ENCODE results near the gene GHRL. TPM values are rescaled to one million over a fixed set of nuclear protein-coding genes. Genes with fewer than 3 reads are reported as not detected.

GHRL gene
- total and polyA plus RNA-seq, 2 of the 4 experiments (the other 2 are of a cell fraction) = 0.27 TPM; not detected in 1

- POLR2A ChIA-PET (ENCODE audit: unreplicated experiment) = no interaction called here
- Histone ChIP-seq H3K56ac (ENCODE audit: extremely low read depth, insufficient read depth, low read length) (no peak overlapping the region), H2AFZ (replicated peaks; ENCODE audit: low read length, poor library complexity) (no peak overlapping the region), H3K4me1 (ENCODE audit: control insufficient read depth, insufficient read depth, low read length) (no peaks in the 10 kb centered on the region), H2BK15ac (ENCODE audit: low read depth, low read length) (no peak overlapping the region), H3K14ac (replicated peaks; ENCODE audit: low read depth, low read length) (no peak overlapping the region), H3K18ac (ENCODE audit: low read depth, low read length) (no peak overlapping the region), H2BK120ac (ENCODE audit: low read depth, low read length) (no peak overlapping the region), H3K9me3 (ENCODE audit: control insufficient read depth, insufficient read depth, low read length) (no peaks in the 10 kb centered on the region), H2AK9ac (replicated peaks; ENCODE audit: low read depth, low read length, poor library complexity) (peak overlapping the region; percentile 9), H3K27me3 (ENCODE audit: control insufficient read depth, insufficient read depth, low read length) (no peaks in the 10 kb centered on the region), H4K8ac (ENCODE audit: low read depth in 2 of 2, low read length in 2 of 2) (no peak overlapping the region), H3K4me3 (ENCODE audit: insufficient read depth, low read depth, low read length) (no peak overlapping the region), H2BK20ac (ENCODE audit: low read depth, low read length) (no peak overlapping the region), H3K27ac (ENCODE audit: insufficient read depth, low read length) (no peak overlapping the region), H3K4ac (ENCODE audit: low read depth, low read length) (no peak overlapping the region), H3K4me2 (ENCODE audit: low read depth, low read length) (no peak overlapping the region), H2BK5ac (ENCODE audit: low read depth, low read length, poor library complexity, severe bottlenecking) (no peak overlapping the region), H4K91ac (ENCODE audit: insufficient read depth, low read depth, low read length) (no peak overlapping the region), H3K9me1 (ENCODE audit: insufficient read depth, low read length) (peaks cover 3% of the 10 kb centered on the region; the same call in 1 of the 2 replicates), H4K5ac (ENCODE audit: low read depth, low read length) (no peak overlapping the region), H3K36me3 (ENCODE audit: control insufficient read depth, insufficient read depth, low read length) (peaks cover 28% of the 10 kb centered on the region), H3K9ac (ENCODE audit: low read depth, low read length) (no peak overlapping the region), H2AK5ac (ENCODE audit: low read depth, low read length) (no peak overlapping the region), H4K20me1 (ENCODE audit: insufficient read depth, low read length) (no peaks in the 10 kb centered on the region), H3K23ac (ENCODE audit: low read depth, low read length) (no peak overlapping the region), H3K79me1 (ENCODE audit: low read depth in 1 of 2, low read length in 2 of 2) (no peaks in the 10 kb centered on the region; a peak in 1 of 4 replicates)
- intact Hi-C loops (cut with micrococcal nuclease) = loop anchor here (10.0 kb wide), 1 partner anchor 444 kb away; the partner anchor contains the start of gene RPUSD3
- in situ Hi-C loops (cut with MboI; ENCODE audit: low sequenced_read_pairs) = no loop called here
- TF ChIP-seq ELK1 (IDR thresholded peaks at IDR 0.05; ENCODE audit: borderline replicate concordance, low read depth, low read length) (no peak), POLR2A (IDR thresholded peaks at IDR 0.05; ENCODE audit: low read depth, low read length) (no peak), FOS (IDR thresholded peaks at IDR 0.05; ENCODE audit: low read depth, low read length) (no peak), CHD1 (IDR thresholded peaks at IDR 0.05; ENCODE audit: low read depth, low read length) (no peak), CTCF (conservative IDR thresholded peaks at IDR 0.05; ENCODE audit: low read depth, low read length) (no peak), MAFK (IDR thresholded peaks at IDR 0.05; ENCODE audit: low read depth, low read length) (no peak), SMC3 (IDR thresholded peaks at IDR 0.05; ENCODE audit: low read depth, low read length) (no peak), RAD21 (IDR thresholded peaks at IDR 0.05; ENCODE audit: low read length) (no peak), BHLHE40 (IDR thresholded peaks at IDR 0.05; ENCODE audit: low read depth, low read length) (no peak)
- BruUV-seq (replicated peaks) = no TSS peak
- no peak for DNase-seq
- no peak for ATAC-seq (ENCODE audit: low read depth)
- WGBS, 2 experiments (ENCODE audit: extremely low coverage in 2 of 2, insufficient read length in 1 of 2) = 95% methylated on average over 3 of the region's 11 CpGs; no CpG with 5 or more reads in 1 of the 2 experiments
- dilution Hi-C loops (cut with HindIII; ENCODE audit: low sequenced_read_pairs, unreplicated experiment) = no loop called here
- CTCF ChIA-PET = no interaction called here
These were observed 4.2 kb downstream of the GHRL start for GRCh38 chr3:10288575-10288960.

All from IMR-90 (cell line).